ENCODE data around the gene ACTA2.

The ACTA2 gene

DNA sequence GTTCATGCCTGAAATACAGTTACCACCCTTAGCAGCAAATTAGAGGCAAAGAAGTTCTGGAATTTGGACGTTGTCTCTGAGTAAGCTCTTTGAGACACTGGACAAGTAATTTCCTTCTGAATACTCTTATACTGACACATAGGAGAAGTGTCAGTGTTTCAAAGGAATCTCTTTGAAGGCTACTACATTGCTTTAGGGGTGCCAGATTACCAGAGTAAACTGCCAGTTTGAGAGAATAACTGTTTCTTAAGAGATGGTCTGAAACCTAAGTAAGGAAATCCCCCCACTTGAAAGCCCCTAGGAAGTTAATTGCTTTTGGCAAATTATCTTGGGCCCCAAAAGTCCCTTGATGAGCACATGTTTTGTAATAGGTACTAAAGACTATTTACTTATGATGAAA is 41.4 kb upstream of the ACTA2 start:
- Histone ChIP-seq H3K27ac (peak overlapping the region; percentile 50 to 93), H3K4me3 (peak overlapping the region; percentile 87)

GRCh38 chr10:88992921-88993524 is 40.5 kb upstream of the ACTA2 start:
- no peak for TF ChIP-seq CTCF (IDR thresholded peaks at IDR 0.05)
- no peak for DNase-seq (ENCODE audit: low spot score)
- Histone ChIP-seq H3K27ac (peak overlapping the region; percentile 72 to 93), H3K4me3 (peak overlapping the region; percentile 87)

More for the DNA sequence above, 41.4 kb upstream of the ACTA2 start:
- no peak for TF ChIP-seq CTCF (IDR thresholded peaks at IDR 0.05)
- no peak for DNase-seq (ENCODE audit: low spot score)

DNA sequence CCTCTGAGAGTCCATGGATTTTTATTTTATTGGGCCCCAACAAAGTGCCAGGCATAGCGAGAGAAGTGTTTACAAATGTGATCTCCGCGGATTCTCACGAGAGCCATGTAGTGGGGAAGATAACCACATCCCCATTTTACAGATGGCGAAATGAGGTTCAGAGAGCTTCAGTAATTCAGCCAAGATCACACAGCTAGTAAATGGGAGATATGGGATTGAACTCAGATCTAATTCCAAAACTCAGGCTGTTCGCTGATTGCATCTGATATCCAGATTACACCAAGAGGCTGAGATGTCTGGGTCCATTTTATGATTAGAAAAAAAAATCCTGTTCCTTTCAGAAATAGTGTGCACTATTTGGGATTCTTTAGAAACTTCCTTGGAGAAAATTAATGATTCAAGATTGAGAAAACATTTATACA is 39.3 kb upstream of the ACTA2 start:
- Histone ChIP-seq H3K27ac (peak overlapping the region; percentile 93 to 97), H3K4me3 (peak overlapping the region; percentile 87)
- DNase-seq (ENCODE audit: low spot score) = no peak
- no peak for TF ChIP-seq CTCF (IDR thresholded peaks at IDR 0.05)

DNA sequence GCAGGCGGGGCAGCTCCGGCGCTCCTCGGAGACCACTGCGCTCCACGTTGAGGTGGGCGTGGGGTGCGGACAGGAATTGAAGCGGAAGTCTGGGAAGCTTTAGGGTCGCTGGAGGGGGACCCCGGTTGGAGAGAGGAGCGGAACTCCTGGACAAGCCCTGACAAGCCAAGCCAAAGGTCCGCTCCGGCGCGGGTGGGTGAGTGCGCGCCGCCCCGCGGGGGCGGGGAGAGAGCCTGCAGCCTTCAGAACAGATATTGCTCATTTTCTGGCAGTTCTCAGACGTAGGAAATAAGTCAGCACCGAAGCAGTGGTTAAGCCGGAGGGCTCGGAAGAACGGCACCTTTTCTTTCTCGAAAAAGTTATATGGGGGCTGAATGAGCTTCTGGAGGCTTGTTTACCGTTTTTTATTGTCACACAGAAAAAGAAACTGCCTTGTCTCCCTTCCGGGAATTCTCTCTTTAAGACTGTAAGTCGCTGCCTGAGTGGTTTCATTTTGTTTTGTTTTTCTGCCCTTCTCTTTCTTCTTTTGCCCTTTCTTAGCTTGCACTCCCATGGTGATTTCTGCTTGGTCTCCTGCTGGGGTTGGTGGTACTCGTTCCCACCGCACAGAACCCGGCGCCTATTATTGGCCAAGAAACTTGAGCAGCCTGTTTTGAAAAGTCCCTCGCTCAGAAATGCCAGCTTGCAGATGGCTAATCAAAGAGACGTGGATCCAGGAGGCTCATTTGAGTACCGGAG is 38.8 kb upstream of the ACTA2 start:
- TF ChIP-seq CTCF (IDR thresholded peaks at IDR 0.05) = no peak
- peak; percentile 85 for DNase-seq (ENCODE audit: low spot score)
- peak overlapping the region; percentile 87 for H3K4me3 ChIP-seq
- peak overlapping the region; percentile 93 to 97 for H3K27ac ChIP-seq

GRCh38 chr10:88990384-88991160 is 38.0 kb upstream of the ACTA2 start, which contains the start of gene FAS:
Gene FAS, plus strand, starts transcription at chr10:88990798. Its CDS starts 79 bp downstream, at chr10:88990877.
- DNase-seq (ENCODE audit: low spot score) = peak; percentile 90
- no peak for TF ChIP-seq CTCF (IDR thresholded peaks at IDR 0.05)
- Histone ChIP-seq H3K27ac (peak within 1 kb of the TSS; percentile 93 to 97), H3K4me3 (peak within 1 kb of the TSS; percentile 87)

DNA sequence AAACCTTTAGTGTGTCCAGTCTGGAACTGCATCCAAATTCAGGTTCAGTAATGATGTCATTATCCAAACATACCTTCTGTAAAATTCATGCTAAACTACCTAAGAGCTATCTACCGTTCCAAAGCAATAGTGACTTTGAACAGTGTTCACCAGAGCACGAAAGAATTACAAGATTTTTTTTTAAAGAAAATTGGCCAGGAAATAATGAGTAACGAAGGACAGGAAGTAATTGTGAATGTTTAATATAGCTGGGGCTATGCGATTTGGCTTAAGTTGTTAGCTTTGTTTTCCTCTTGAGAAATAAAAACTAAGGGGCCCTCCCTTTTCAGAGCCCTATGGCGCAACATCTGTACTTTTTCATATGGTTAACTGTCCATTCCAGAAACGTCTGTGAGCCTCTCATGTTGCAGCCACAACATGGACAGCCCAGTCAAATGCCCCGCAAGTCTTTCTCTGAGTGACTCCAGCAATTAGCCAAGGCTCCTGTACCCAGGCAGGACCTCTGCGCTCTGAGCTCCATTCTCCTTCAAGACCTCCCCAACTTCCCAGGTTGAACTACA is 37.3 kb upstream of the ACTA2 start:
- no peak for DNase-seq (ENCODE audit: low spot score)
- H3K4me3 ChIP-seq = peak overlapping the region; percentile 87
- H3K27ac ChIP-seq = peak overlapping the region; percentile 93 to 97
- no peak for TF ChIP-seq CTCF (IDR thresholded peaks at IDR 0.05)

Measured in coronary artery (tissue), 2 donors.